GM23338 (cell line): ENCODE results near the gene MACIR. TPM values are rescaled to one million over a fixed set of nuclear protein-coding genes. Genes with fewer than 3 reads are reported as not detected.

Experiments used
- ATAC-seq: fragments of 200-7000 bp; cut with Tn5 transposase; 3 replicates; pipeline ENCODE4 v1.9.1; 2020
- DNase-seq: peaks from one replicate; pipeline ENCODE4 v3.0.0-alpha.2; 2015; ENCODE audit warnings: low spot score
- H2AFZ ChIP-seq: fragments of 200-600 bp; sonication (generic); 2 replicates; pipeline ENCODE4 v1.8.0; 2016; ENCODE audit warnings: antibody characterized with exemption, mild to moderate bottlenecking, moderate library complexity
- H3F3A ChIP-seq: fragments of 200-600 bp; sonication (generic); replicated peaks from 2 replicates; pipeline ENCODE4 v1.8.0; 2017; ENCODE audit warnings: antibody characterized with exemption, mixed run types, low read depth
- H3K27ac ChIP-seq: fragments of 200-600 bp; sonication (generic); 2 replicates; pipeline ENCODE4 v1.6.1; 2016; ENCODE audit warnings: low read depth
- H3K27me3 ChIP-seq: fragments of 200-600 bp; sonication (generic); 2 replicates; pipeline ENCODE4 v1.8.0; 2016; ENCODE audit warnings: mild to moderate bottlenecking, mixed run types, moderate library complexity; ENCODE audit not compliant: insufficient read depth
- H3K36me3 ChIP-seq: fragments of 200-600 bp; sonication (generic); 2 replicates; pipeline ENCODE4 v1.8.0; 2016; ENCODE audit warnings: mild to moderate bottlenecking; ENCODE audit not compliant: insufficient read depth
- H3K4me1 ChIP-seq: fragments of 200-600 bp; sonication (generic); 2 replicates; pipeline ENCODE4 v1.8.0; 2016; ENCODE audit warnings: mild to moderate bottlenecking, moderate library complexity; ENCODE audit not compliant: insufficient read depth
- H3K4me2 ChIP-seq: fragments of 200-600 bp; sonication (generic); 2 replicates; pipeline ENCODE4 v1.7.1; 2017; ENCODE audit warnings: mixed run types
- H3K4me3 ChIP-seq: fragments of 200-600 bp; sonication (generic); 2 replicates; pipeline ENCODE4 v1.6.1; 2016; ENCODE audit warnings: mixed run types
- H3K79me2 ChIP-seq: fragments of 200-600 bp; sonication (generic); replicated peaks from 2 replicates; pipeline ENCODE4 v1.8.0; 2017; ENCODE audit warnings: mild to moderate bottlenecking; ENCODE audit not compliant: insufficient read depth
- H3K9me2 ChIP-seq: fragments of 200-600 bp; sonication (generic); 2 replicates; pipeline ENCODE4 v1.8.0; 2017; ENCODE audit not compliant: insufficient read depth
- H4K20me1 ChIP-seq: fragments of 200-600 bp; sonication (generic); replicated peaks from 2 replicates; pipeline ENCODE4 v1.8.0; 2017; ENCODE audit warnings: mild to moderate bottlenecking; ENCODE audit not compliant: insufficient read depth
- H3K27ac Mint-ChIP-seq: 2 replicates; pipeline ENCODE4 v1.8.0; 2020; ENCODE audit warnings: inconsistent platforms, mild to moderate bottlenecking, moderate library complexity, mixed read lengths
- H3K27me3 Mint-ChIP-seq: 3 replicates; pipeline ENCODE4 v1.8.0; 2022; ENCODE audit warnings: low read depth, mild to moderate bottlenecking, moderate library complexity, mixed read lengths, inconsistent platforms; ENCODE audit not compliant: insufficient read depth, poor library complexity
- H3K36me3 Mint-ChIP-seq: 3 replicates; pipeline ENCODE4 v1.8.0; 2021; ENCODE audit warnings: low read depth, mild to moderate bottlenecking, inconsistent platforms, moderate library complexity, mixed read lengths
- H3K4me1 Mint-ChIP-seq: 3 replicates; pipeline ENCODE4 v1.8.0; 2020; ENCODE audit warnings: mild to moderate bottlenecking, inconsistent platforms, mixed read lengths
- H3K4me3 Mint-ChIP-seq: 3 replicates; pipeline ENCODE4 v1.8.0; 2021; ENCODE audit warnings: moderate library complexity, mild to moderate bottlenecking, inconsistent platforms, mixed read lengths
- H3K9me3 Mint-ChIP-seq: 3 replicates; pipeline ENCODE4 v1.8.0; 2020; ENCODE audit warnings: moderate library complexity, mild to moderate bottlenecking, inconsistent platforms, mixed read lengths
- CREB1 ChIP-seq: fragments of 250-450 bp; sonication (Bioruptor Pico); IDR thresholded peaks from 2 replicates; pipeline ENCODE4 v1.5.0; 2020; ENCODE audit warnings: low read depth, mild to moderate bottlenecking, moderate library complexity
- EZH2 ChIP-seq: fragments of 200-600 bp; sonication (generic); IDR thresholded peaks from one replicate; pipeline ENCODE4 v1.8.0; 2017; ENCODE audit warnings: antibody characterized with exemption, mild to moderate bottlenecking, low read depth; ENCODE audit not compliant: unreplicated experiment
- EZH2phosphoT487 ChIP-seq: fragments of 200-600 bp; sonication (generic); IDR thresholded peaks from one replicate; pipeline ENCODE4 v1.8.1; 2018; ENCODE audit warnings: antibody characterized with exemption; ENCODE audit not compliant: unreplicated experiment
- JUNB ChIP-seq: IDR thresholded peaks from one replicate; pipeline ENCODE4 v1.6.1; 2016; ENCODE audit warnings: antibody characterized with exemption; ENCODE audit not compliant: unreplicated experiment
- NANOG ChIP-seq: IDR thresholded peaks from 2 replicates; pipeline ENCODE4 v1.6.1; 2016; ENCODE audit warnings: antibody characterized with exemption, borderline replicate concordance
- POLR2AphosphoS5 ChIP-seq: IDR thresholded peaks from 2 replicates; pipeline ENCODE4 v1.6.1; 2016; ENCODE audit warnings: antibody characterized with exemption, low read depth
- STAT1 ChIP-seq: IDR thresholded peaks from one replicate; pipeline ENCODE4 v1.6.1; 2016; ENCODE audit warnings: antibody characterized with exemption; ENCODE audit not compliant: unreplicated experiment
- ZNF114 ChIP-seq: fragments of 250-450 bp; sonication (Bioruptor Pico); IDR thresholded peaks from 2 replicates; pipeline ENCODE4 v1.5.0; 2020; ENCODE audit warnings: mild to moderate bottlenecking, moderate library complexity
- ZNF331 ChIP-seq: fragments of 250-450 bp; sonication (Bioruptor Pico); IDR thresholded peaks from 2 replicates; pipeline ENCODE4 v1.5.0; 2020; ENCODE audit warnings: low read depth, mild to moderate bottlenecking, moderate library complexity
- polyA plus RNA-seq: library from polyadenylated mRNA; unstranded; fragments of >200 nt; fragmentation: Nextera tagmentation; extraction: Ambion mirVana; gene quantifications from 2 replicates; pipeline ENCODE4 v1.2.1, GENCODE V29; 2016
- total RNA-seq: library from RNA; depleted of rRNA; stranded (reverse); fragments of >200 nt; shearing (Covaris generic); gene quantifications from 2 replicates; pipeline ENCODE4 v1.2.3, GENCODE V29; 2014
- TF ChIP-seq, protein P1 (sequence below): fragments of 250-450 bp; sonication (Bioruptor Pico); IDR thresholded peaks from 2 replicates; pipeline ENCODE4 v1.5.0; 2020; ENCODE audit warnings: mild to moderate bottlenecking, moderate library complexity
- TF ChIP-seq, protein P2 (sequence below): IDR thresholded peaks from one replicate; pipeline ENCODE4 v1.6.1; 2018; ENCODE audit warnings: antibody characterized with exemption; ENCODE audit not compliant: unreplicated experiment
- TF ChIP-seq, protein P3 (sequence below), 2 experiments: fragments of 200-600 bp in 1 of 2; sonication (generic) in 1 of 2; conservative IDR thresholded peaks; 2 replicates each; pipeline versions ENCODE4 v1.5.1 to v1.6.1; 2016 to 2017; ENCODE audit warnings: antibody characterized with exemption in 2 of 2, low read depth in 2 of 2, mild to moderate bottlenecking in 2 of 2, moderate library complexity in 1 of 2
- TF ChIP-seq, protein P4 (sequence below): IDR thresholded peaks from 2 replicates; pipeline ENCODE4 v1.6.1; 2016; ENCODE audit warnings: antibody characterized with exemption

The MACIR gene
- total and polyA plus RNA-seq, 2 experiments from 2014 or later = 11.7 to 27.6 TPM

GRCh38 chr5:103247118-103247517, 11.4 kb upstream of the MACIR start:
- Histone ChIP-seq H3K9me2 (no peaks in the 10 kb centered on the region; the same call in 1 of the 2 replicates), H3K27ac (no peak overlapping the region), H3K27me3 (no peaks in the 10 kb centered on the region), H3F3A (no peaks in the 10 kb centered on the region), H3K4me2 (no peak overlapping the region), H4K20me1 (no peaks in the 10 kb centered on the region), H3K4me3 (no peak overlapping the region), H3K79me2 (no peaks in the 10 kb centered on the region), H3K36me3 (no peaks in the 10 kb centered on the region), H3K4me1 (no peaks in the 10 kb centered on the region), H2AFZ (no peak overlapping the region)
- no peak for ATAC-seq
- peaks cover 5% of the 10 kb centered on the region for H3K27me3 Mint-ChIP-seq
- no peak for DNase-seq
- H3K27ac Mint-ChIP-seq = no peak overlapping the region
- TF ChIP-seq, protein P1, sequence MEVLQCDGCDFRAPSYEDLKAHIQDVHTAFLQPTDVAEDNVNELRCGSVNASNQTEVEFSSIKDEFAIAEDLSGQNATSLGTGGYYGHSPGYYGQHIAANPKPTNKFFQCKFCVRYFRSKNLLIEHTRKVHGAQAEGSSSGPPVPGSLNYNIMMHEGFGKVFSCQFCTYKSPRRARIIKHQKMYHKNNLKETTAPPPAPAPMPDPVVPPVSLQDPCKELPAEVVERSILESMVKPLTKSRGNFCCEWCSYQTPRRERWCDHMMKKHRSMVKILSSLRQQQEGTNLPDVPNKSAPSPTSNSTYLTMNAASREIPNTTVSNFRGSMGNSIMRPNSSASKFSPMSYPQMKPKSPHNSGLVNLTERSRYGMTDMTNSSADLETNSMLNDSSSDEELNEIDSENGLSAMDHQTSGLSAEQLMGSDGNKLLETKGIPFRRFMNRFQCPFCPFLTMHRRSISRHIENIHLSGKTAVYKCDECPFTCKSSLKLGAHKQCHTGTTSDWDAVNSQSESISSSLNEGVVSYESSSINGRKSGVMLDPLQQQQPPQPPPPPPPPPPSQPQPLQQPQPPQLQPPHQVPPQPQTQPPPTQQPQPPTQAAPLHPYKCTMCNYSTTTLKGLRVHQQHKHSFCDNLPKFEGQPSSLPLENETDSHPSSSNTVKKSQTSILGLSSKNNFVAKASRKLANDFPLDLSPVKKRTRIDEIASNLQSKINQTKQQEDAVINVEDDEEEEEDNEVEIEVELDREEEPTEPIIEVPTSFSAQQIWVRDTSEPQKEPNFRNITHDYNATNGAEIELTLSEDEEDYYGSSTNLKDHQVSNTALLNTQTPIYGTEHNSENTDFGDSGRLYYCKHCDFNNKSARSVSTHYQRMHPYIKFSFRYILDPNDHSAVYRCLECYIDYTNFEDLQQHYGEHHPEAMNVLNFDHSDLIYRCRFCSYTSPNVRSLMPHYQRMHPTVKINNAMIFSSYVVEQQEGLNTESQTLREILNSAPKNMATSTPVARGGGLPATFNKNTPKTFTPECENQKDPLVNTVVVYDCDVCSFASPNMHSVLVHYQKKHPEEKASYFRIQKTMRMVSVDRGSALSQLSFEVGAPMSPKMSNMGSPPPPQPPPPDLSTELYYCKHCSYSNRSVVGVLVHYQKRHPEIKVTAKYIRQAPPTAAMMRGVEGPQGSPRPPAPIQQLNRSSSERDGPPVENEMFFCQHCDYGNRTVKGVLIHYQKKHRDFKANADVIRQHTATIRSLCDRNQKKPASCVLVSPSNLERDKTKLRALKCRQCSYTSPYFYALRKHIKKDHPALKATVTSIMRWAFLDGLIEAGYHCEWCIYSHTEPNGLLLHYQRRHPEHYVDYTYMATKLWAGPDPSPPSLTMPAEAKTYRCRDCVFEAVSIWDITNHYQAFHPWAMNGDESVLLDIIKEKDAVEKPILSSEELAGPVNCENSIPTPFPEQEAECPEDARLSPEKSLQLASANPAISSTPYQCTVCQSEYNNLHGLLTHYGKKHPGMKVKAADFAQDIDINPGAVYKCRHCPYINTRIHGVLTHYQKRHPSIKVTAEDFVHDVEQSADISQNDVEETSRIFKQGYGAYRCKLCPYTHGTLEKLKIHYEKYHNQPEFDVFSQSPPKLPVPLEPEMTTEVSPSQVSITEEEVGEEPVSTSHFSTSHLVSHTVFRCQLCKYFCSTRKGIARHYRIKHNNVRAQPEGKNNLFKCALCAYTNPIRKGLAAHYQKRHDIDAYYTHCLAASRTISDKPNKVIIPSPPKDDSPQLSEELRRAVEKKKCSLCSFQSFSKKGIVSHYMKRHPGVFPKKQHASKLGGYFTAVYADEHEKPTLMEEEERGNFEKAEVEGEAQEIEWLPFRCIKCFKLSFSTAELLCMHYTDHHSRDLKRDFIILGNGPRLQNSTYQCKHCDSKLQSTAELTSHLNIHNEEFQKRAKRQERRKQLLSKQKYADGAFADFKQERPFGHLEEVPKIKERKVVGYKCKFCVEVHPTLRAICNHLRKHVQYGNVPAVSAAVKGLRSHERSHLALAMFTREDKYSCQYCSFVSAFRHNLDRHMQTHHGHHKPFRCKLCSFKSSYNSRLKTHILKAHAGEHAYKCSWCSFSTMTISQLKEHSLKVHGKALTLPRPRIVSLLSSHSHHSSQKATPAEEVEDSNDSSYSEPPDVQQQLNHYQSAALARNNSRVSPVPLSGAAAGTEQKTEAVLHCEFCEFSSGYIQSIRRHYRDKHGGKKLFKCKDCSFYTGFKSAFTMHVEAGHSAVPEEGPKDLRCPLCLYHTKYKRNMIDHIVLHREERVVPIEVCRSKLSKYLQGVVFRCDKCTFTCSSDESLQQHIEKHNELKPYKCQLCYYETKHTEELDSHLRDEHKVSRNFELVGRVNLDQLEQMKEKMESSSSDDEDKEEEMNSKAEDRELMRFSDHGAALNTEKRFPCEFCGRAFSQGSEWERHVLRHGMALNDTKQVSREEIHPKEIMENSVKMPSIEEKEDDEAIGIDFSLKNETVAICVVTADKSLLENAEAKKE = no peak
- TF ChIP-seq, protein P2, sequence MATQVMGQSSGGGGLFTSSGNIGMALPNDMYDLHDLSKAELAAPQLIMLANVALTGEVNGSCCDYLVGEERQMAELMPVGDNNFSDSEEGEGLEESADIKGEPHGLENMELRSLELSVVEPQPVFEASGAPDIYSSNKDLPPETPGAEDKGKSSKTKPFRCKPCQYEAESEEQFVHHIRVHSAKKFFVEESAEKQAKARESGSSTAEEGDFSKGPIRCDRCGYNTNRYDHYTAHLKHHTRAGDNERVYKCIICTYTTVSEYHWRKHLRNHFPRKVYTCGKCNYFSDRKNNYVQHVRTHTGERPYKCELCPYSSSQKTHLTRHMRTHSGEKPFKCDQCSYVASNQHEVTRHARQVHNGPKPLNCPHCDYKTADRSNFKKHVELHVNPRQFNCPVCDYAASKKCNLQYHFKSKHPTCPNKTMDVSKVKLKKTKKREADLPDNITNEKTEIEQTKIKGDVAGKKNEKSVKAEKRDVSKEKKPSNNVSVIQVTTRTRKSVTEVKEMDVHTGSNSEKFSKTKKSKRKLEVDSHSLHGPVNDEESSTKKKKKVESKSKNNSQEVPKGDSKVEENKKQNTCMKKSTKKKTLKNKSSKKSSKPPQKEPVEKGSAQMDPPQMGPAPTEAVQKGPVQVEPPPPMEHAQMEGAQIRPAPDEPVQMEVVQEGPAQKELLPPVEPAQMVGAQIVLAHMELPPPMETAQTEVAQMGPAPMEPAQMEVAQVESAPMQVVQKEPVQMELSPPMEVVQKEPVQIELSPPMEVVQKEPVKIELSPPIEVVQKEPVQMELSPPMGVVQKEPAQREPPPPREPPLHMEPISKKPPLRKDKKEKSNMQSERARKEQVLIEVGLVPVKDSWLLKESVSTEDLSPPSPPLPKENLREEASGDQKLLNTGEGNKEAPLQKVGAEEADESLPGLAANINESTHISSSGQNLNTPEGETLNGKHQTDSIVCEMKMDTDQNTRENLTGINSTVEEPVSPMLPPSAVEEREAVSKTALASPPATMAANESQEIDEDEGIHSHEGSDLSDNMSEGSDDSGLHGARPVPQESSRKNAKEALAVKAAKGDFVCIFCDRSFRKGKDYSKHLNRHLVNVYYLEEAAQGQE = no peak
- TF ChIP-seq EZH2phosphoT487 (no peak), CREB1 (CRISPR knock-in tag) (no peak), ZNF331 (CRISPR knock-in tag) (no peak), JUNB (no peak), NANOG (no peak), EZH2 (no peak), STAT1 (no peak), ZNF114 (CRISPR knock-in tag) (no peak), POLR2AphosphoS5 (no peak)
- TF ChIP-seq, protein P3, sequence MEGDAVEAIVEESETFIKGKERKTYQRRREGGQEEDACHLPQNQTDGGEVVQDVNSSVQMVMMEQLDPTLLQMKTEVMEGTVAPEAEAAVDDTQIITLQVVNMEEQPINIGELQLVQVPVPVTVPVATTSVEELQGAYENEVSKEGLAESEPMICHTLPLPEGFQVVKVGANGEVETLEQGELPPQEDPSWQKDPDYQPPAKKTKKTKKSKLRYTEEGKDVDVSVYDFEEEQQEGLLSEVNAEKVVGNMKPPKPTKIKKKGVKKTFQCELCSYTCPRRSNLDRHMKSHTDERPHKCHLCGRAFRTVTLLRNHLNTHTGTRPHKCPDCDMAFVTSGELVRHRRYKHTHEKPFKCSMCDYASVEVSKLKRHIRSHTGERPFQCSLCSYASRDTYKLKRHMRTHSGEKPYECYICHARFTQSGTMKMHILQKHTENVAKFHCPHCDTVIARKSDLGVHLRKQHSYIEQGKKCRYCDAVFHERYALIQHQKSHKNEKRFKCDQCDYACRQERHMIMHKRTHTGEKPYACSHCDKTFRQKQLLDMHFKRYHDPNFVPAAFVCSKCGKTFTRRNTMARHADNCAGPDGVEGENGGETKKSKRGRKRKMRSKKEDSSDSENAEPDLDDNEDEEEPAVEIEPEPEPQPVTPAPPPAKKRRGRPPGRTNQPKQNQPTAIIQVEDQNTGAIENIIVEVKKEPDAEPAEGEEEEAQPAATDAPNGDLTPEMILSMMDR (conservative IDR thresholded peaks at IDR 0.05; ENCODE audit: low read depth in 2 of 2) = no peak
- TF ChIP-seq, protein P4, sequence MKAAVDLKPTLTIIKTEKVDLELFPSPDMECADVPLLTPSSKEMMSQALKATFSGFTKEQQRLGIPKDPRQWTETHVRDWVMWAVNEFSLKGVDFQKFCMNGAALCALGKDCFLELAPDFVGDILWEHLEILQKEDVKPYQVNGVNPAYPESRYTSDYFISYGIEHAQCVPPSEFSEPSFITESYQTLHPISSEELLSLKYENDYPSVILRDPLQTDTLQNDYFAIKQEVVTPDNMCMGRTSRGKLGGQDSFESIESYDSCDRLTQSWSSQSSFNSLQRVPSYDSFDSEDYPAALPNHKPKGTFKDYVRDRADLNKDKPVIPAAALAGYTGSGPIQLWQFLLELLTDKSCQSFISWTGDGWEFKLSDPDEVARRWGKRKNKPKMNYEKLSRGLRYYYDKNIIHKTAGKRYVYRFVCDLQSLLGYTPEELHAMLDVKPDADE = no peak
- H3K4me1 Mint-ChIP-seq = no peaks in the 10 kb centered on the region; the same call in 1 of the 3 replicates
- no peaks in the 10 kb centered on the region for H3K36me3 Mint-ChIP-seq
- no peaks in the 10 kb centered on the region; the same call in 2 of the 3 replicates for H3K9me3 Mint-ChIP-seq
- no peak overlapping the region for H3K4me3 Mint-ChIP-seq
